B cell (primary cell): Measurements from ENCODE around the gene CADM1.

Experiments used
- CTCF ChIP-seq: fragments of 200-600 bp; IDR thresholded peaks from one replicate; pipeline ENCODE4 v1.8.0; 2022; ENCODE audit warnings: antibody characterized with exemption, mild to moderate bottlenecking
- EZH2 ChIP-seq: IDR thresholded peaks from 2 replicates; pipeline ENCODE4 v1.6.1; 2012; ENCODE audit warnings: borderline replicate concordance, low read depth, mild to moderate bottlenecking, moderate library complexity, low read length; ENCODE audit not compliant: insufficient read depth, poor library complexity, severe bottlenecking

DNA sequence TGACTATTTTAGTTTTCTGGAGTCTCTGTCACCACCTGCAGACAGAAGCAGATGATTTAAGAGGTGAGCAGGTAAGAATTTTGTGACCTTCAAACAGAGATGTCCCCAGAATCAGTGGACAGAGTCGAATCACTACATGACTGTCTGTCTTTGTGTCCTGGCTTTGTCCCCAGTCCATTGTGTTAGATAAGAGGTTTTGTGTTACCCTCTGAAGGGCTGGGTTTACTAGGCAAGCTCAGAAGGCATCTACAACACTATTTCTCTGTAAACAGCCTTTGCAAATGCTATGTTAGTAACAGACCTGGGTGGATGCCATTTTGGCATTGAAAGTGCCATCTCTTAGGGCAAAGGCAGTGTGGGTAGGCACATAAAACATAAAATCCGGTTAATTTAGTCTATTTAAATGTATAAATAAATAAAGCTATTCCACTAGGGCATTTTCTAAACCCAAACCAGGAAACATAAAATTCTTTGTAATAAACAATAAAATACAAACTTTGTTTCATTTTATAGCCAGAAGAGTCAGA, 40.3 kb upstream of the CADM1 start:
- no peak for TF ChIP-seq CTCF
- no peak for TF ChIP-seq EZH2
